Subcutaneous adipose tissue (tissue), 4 donors: Measurements from ENCODE around the gene AP5Z1. TPM values are rescaled to one million over a fixed set of nuclear protein-coding genes. Genes with fewer than 3 reads are reported as not detected.

Experiments
- CTCF ChIP-seq: fragments of 450-650 bp; IDR thresholded peaks from one replicate; pipeline ENCODE4 v1.5.1; 2016; ENCODE audit warnings: low read depth, mild to moderate bottlenecking, control low read depth, antibody characterized with exemption, moderate library complexity
- total RNA-seq, 4 donors: library from RNA; depleted of rRNA; stranded (reverse); fragments of >200 nt; gene quantifications; one replicate each; pipeline ENCODE4 v1.1.0, GENCODE V29; 2016

AP5Z1 gene
- total RNA-seq, 4 donors from 2014 or later = 9.6 to 39.4 (median 21.1) TPM

GRCh38 chr7:4769761-4770160 is 5.7 kb upstream of the AP5Z1 start:
- TF ChIP-seq CTCF = no peak

GRCh38 chr7:4770886-4771285 is 4.5 kb upstream of the AP5Z1 start:
- TF ChIP-seq CTCF = no peak

- TF ChIP-seq CTCF = no peak
Observed at GRCh38 chr7:4771737-4772136, 3.7 kb upstream of the AP5Z1 start.

- TF ChIP-seq CTCF = no peak
Observed at GRCh38 chr7:4772306-4772705, 3.1 kb upstream of the AP5Z1 start.

- no peak for TF ChIP-seq CTCF
Observed at GRCh38 chr7:4774007-4774406, 1.4 kb upstream of the AP5Z1 start.

- no peak for TF ChIP-seq CTCF
Observed at GRCh38 chr7:4774658-4775249, 669 bp upstream of the AP5Z1 start.

- no peak for TF ChIP-seq CTCF
Observed at GRCh38 chr7:4775848-4776623, 613 bp downstream of the AP5Z1 start.
